Testis (tissue), 2 donors: ENCODE data around the gene COPA.
"Not testable (repeated sequence)": the region's sequence is repeated elsewhere in the genome, so short reads cannot be mapped to it uniquely, and the experiment has no call there.

ENCODE experiments used
- POLR2A ChIP-seq: fragments of 450-650 bp; IDR thresholded peaks from one replicate; pipeline ENCODE4 v1.6.1; 2017; ENCODE audit warnings: antibody characterized with exemption, mild to moderate bottlenecking, moderate library complexity
- TF ChIP-seq, protein P1 (sequence below), 3 experiments: fragments of 450-650 bp in 2 of 3; fragments of 200-600 bp in 1 of 3; sonication (generic) in 1 of 3; IDR thresholded peaks; one replicate each; pipeline ENCODE4 v1.5.1; 2016 to 2019; ENCODE audit warnings: antibody characterized with exemption in 3 of 3, mild to moderate bottlenecking in 2 of 3, moderate library complexity in 1 of 3

- TF ChIP-seq, protein P1, sequence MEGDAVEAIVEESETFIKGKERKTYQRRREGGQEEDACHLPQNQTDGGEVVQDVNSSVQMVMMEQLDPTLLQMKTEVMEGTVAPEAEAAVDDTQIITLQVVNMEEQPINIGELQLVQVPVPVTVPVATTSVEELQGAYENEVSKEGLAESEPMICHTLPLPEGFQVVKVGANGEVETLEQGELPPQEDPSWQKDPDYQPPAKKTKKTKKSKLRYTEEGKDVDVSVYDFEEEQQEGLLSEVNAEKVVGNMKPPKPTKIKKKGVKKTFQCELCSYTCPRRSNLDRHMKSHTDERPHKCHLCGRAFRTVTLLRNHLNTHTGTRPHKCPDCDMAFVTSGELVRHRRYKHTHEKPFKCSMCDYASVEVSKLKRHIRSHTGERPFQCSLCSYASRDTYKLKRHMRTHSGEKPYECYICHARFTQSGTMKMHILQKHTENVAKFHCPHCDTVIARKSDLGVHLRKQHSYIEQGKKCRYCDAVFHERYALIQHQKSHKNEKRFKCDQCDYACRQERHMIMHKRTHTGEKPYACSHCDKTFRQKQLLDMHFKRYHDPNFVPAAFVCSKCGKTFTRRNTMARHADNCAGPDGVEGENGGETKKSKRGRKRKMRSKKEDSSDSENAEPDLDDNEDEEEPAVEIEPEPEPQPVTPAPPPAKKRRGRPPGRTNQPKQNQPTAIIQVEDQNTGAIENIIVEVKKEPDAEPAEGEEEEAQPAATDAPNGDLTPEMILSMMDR (IDR thresholded peaks at IDR 0.05), result not testable (repeated sequence)
- not testable (repeated sequence) for TF ChIP-seq POLR2A
These were observed 45.4 kb upstream of the COPA start for GRCh38 chr1:160388406-160388805.
